GM19455 (cell line): ENCODE data around the gene SUOX.
A peak's percentile ranks its signal among the peaks of the same experiment; 100 is the strongest.
"Not testable (repeated sequence)": the region's sequence is repeated elsewhere in the genome, so short reads cannot be mapped to it uniquely, and the experiment has no call there.

ENCODE experiments used
- ATAC-seq: cut with Tn5 transposase; IDR thresholded peaks from one replicate; pipeline ENCODE4 v1.9.1; 2021; ENCODE audit not compliant: unreplicated experiment

The SUOX gene

DNA sequence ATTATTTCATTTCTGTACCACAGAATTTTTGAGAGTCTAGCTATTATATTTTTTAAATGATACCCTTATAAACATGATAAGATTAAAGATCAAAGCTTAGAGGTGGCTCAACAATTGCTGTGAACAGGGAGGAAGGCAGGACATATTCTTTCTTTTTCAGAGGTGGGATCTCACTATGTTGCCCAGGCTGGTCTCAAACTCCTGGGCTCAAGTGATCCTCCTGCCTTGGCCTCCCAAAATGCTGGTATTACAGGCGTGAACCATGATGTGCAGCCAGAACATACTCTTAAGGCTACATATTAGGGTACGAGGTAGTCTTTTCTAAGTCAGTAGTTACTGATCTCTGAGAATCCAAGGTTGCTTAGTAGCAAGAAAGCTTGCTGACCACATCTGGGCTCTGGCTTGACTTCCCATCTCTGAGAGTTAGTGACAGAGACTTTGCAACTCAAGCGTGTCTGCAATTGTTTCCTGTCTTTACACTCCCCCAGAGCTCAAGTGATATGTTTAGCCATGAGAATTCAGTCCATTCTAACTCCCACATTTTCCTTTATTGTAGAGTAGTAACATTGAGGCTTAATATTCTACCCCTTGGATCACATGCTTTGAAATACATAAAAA lies 14.6 kb upstream of the SUOX start:
- peak; percentile 63 for ATAC-seq

- ATAC-seq, result no peak
These were observed 13.7 kb upstream of the SUOX start for GRCh38 chr12:55983232-55983842.

DNA sequence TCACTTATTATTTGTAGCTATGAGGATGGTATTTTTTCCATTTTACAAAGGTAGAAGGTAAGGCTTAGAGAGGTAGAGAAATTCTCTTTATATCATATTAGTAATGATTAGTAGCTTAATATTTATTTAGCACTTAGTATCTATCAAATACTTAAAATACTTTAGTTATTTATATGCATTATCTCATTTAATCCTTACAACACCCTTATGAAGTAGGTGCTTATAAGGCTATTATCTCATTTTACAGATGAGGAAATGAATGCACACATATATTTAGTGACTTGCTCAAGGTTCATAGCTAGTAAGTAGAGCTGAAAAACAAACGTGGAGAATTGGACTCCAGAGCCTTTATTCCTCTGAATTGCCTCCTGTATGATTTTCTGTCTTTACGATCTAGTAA lies 12.2 kb upstream of the SUOX start:
- no peak for ATAC-seq

GRCh38 chr12:55985341-55985740 lies 11.7 kb upstream of the SUOX start:
- no peak for ATAC-seq

GRCh38 chr12:55985976-55986375 lies 11.1 kb upstream of the SUOX start:
- ATAC-seq, result not testable (repeated sequence)

DNA sequence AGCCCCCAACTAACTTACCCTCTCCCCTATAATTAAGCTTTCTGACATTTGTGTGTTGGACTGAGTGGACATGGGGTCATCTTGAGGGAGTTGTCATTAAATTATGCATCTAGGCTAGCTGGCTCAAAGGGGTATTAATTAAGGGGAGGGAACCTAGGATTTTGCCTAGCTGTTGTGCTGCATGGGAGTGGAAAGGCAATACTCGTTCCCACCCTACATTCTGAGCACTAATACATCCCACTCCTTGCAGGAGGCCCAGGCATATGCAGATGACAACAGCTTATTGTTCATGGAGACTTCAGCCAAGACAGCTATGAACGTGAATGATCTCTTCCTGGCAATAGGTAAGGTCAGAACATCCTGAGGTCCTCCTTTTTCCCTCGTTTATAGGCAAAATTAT lies 6.0 kb upstream of the SUOX start:
- ATAC-seq, result no peak

GRCh38 chr12:55993230-55993853 lies 3.7 kb upstream of the SUOX start:
- ATAC-seq, result no peak

- ATAC-seq, result no peak
These were observed 1.7 kb upstream of the SUOX start for GRCh38 chr12:55995366-55995765.

GRCh38 chr12:55996201-55996714 lies 818 bp upstream of the SUOX start:
- no peak for ATAC-seq

DNA sequence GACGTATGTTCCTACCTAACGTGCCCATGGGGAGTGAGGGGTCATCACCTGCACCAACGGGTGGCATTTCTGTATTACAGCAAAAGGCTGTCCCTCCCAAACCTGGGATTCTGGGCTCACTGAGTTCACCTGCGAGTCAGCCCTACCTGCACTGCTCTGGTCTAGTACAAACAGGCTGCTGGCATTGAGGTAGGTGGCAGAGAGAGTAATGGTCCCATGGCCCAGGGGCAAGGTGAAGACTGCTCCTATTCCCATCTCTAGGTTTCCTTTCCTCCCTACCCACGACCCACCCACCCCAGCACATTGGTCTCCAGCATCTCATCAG lies 421 bp downstream of the SUOX start:
- ATAC-seq, result no peak

DNA sequence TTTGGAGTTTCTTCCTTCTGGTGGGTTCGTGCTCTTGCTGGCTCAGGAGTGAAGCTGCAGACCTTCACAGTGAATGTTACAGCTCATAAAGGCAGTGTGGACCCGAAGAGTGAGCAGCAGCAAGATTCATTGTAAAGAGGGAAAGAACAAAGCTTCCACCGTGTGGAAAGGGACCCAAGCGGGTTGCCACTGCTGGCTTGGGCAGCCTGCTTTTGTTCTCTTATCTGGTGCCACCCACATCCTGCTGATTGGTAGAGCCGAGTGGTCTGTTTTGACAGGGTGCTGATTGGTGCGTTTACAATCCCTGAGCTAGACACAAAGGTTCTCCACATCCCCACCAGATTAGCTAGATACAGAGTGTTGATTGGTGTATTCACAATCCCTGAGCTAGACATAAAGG lies 2.4 kb downstream of the SUOX start:
- not testable (repeated sequence) for ATAC-seq

GRCh38 chr12:55999999-56000540 lies 3.0 kb downstream of the SUOX start:
- not testable (repeated sequence) for ATAC-seq

GRCh38 chr12:56001487-56002100 lies 4.5 kb downstream of the SUOX start:
- ATAC-seq, result no peak

- ATAC-seq, result not testable (repeated sequence)
These were observed 6.3 kb downstream of the SUOX start for GRCh38 chr12:56003376-56003775.

DNA sequence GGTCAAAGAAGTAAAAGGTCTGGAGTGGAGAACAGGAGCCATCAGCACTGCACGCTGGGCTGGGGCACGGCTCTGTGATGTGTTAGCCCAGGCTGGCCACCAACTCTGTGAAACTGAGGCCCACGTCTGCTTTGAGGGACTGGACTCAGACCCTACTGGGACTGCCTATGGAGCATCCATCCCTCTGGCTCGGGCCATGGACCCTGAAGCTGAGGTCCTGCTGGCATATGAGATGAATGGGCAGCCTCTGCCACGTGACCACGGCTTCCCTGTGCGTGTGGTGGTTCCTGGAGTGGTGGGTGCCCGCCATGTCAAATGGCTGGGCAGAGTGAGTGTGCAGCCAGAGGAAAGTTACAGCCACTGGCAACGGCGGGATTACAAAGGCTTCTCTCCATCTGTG lies 7.1 kb downstream of the SUOX start:
- ATAC-seq, result no peak

DNA sequence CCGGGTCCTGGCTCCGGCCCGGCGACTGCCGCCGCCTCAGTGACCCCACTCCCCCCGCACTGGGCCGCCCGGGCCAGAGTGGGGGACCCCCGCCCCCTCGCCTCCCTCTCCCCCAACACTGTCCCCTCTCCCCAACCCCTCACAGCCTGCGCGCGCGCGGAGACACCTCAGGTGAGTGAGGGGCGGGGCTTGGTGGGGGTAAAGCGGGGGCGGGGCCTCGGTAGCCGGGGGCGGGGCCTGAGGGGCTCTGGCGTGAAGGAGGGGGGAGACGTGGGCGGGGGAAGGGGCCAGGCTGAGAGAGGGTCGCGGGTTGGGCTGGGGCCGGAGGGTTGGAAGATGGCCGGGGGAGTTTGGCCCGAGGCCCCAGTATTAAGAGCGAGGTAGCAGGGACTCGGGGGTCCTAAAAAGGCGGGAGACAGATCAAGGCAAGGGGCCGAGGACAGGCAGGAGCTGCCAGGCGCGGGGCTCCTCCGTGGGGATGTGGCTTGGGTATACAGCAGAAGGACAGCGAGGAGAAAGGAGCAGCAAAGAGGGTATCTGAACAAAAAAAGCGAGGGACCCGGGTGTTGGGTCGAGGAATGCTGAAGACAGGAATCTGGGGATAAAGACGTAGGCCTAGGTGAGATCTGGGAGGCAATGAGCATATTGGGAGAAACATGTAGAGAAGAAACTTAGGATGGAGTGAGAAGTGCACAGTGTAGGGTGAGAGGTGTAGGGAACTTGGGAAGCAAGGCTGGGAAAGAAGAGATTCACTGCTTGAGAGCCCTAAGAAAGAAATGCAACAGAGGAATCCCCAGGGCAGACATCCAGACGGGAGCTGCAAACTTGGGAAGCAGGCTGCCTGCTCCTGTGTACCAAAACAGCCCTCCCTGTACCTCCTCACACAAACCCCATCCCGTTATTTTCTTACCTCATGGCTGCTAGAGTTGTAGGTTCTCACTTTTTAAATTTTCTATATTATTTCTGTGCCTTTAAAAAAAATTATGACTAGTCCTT lies 10.8 kb downstream of the SUOX start:
- ATAC-seq, result peak; percentile 45

- no peak for ATAC-seq
These were observed 13.1 kb downstream of the SUOX start for GRCh38 chr12:56010111-56010570.

GRCh38 chr12:56011509-56012090 lies 14.5 kb downstream of the SUOX start:
- no peak for ATAC-seq

DNA sequence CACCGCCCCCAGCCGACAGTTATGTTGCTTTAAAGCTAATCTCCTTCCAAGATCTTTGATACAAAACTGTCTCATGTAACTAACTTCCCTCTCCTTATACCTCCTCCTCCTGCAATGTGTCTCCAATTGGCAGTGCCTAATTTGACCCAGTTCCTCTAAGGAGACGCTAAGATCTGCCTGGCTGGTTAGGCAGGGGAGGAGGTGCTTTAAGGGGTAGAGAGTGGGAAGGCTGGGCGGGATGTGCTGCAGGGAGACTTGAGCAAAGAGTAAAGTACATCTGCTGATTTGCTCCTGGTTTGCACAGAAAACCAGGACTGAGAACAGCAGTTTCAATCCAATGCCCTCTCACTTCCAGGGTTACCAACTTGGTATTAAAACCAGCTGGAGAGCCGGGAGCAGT lies 16.4 kb downstream of the SUOX start:
- no peak for ATAC-seq

- no peak for ATAC-seq
These were observed 17.1 kb downstream of the SUOX start for GRCh38 chr12:56014205-56014604.
